ENCODE results near the gene LRRC55. TPM values are rescaled to one million over a fixed set of nuclear protein-coding genes. Genes with fewer than 3 reads are reported as not detected.

LRRC55 gene, protein sequence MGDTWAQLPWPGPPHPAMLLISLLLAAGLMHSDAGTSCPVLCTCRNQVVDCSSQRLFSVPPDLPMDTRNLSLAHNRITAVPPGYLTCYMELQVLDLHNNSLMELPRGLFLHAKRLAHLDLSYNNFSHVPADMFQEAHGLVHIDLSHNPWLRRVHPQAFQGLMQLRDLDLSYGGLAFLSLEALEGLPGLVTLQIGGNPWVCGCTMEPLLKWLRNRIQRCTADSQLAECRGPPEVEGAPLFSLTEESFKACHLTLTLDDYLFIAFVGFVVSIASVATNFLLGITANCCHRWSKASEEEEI
- not detected for total RNA-seq

DNA sequence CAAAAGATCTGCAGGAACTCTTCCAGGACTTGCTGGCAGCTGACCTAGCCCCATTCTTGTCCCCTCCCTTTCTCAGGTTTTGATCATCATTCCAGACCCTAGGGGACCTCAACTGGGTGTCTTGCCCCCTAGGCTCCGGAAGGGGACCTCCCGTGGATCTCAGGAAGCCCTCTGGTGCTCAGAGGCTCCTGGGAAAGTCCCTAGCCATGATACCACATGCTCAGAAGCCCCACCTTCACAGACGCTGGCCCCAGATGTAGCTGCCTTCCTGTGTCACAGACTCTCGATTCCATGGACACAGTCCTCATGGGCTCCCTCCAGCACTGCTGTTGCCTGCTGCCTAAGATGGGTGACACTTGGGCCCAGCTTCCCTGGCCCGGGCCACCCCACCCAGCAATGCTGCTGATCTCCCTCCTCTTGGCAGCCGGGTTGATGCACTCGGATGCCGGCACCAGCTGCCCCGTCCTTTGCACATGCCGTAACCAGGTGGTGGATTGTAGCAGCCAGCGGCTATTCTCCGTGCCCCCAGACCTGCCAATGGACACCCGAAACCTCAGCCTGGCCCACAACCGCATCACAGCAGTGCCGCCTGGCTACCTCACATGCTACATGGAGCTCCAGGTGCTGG, at the start of gene LRRC55:
Gene LRRC55 (plus strand): TSS at position 276 of the 628 bp plus-strand sequence. CDS start 70 bp downstream, at position 346.
- ATAC-seq (no peak), DNase-seq (no peak)
- H3K9me3 ChIP-seq = no peaks in the 10 kb centered on the region
- no peak for TF ChIP-seq POLR2A (IDR thresholded peaks at IDR 0.05)
- TF ChIP-seq, protein P1, sequence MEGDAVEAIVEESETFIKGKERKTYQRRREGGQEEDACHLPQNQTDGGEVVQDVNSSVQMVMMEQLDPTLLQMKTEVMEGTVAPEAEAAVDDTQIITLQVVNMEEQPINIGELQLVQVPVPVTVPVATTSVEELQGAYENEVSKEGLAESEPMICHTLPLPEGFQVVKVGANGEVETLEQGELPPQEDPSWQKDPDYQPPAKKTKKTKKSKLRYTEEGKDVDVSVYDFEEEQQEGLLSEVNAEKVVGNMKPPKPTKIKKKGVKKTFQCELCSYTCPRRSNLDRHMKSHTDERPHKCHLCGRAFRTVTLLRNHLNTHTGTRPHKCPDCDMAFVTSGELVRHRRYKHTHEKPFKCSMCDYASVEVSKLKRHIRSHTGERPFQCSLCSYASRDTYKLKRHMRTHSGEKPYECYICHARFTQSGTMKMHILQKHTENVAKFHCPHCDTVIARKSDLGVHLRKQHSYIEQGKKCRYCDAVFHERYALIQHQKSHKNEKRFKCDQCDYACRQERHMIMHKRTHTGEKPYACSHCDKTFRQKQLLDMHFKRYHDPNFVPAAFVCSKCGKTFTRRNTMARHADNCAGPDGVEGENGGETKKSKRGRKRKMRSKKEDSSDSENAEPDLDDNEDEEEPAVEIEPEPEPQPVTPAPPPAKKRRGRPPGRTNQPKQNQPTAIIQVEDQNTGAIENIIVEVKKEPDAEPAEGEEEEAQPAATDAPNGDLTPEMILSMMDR (IDR thresholded peaks at IDR 0.05) = no peak
- no peaks in the 10 kb centered on the region for H3K27me3 ChIP-seq
- no peak within 1 kb of the TSS for H3K27ac ChIP-seq
- H3K4me1 ChIP-seq = peaks cover 5% of the 10 kb centered on the region
- intact Hi-C loops (cut with DNase I) = no loop called here
- H3K4me3 ChIP-seq = no peak within 1 kb of the TSS
- WGBS, 2 donors = 76 to 77% methylated on average over 15 of the region's 15 CpGs
- H3K36me3 ChIP-seq (replicated peaks in 1 of 2; ENCODE audit: insufficient read depth in 1 of 2, low read depth in 2 of 2) = no peaks in the 10 kb centered on the region

- Histone ChIP-seq H3K4me3 (no peak overlapping the region), H3K36me3 (replicated peaks in 1 of 2; ENCODE audit: insufficient read depth in 1 of 2, low read depth in 2 of 2) (no peaks in the 10 kb centered on the region), H3K4me1 (no peaks in the 10 kb centered on the region), H3K27ac (no peak overlapping the region), H3K9me3 (no peaks in the 10 kb centered on the region), H3K27me3 (no peaks in the 10 kb centered on the region)
- ATAC-seq = no peak
- intact Hi-C loops (cut with DNase I) = no loop called here
- WGBS, 2 donors = 65 to 73% methylated on average over 3 of the region's 3 CpGs
- no peak for TF ChIP-seq POLR2A (IDR thresholded peaks at IDR 0.05)
- TF ChIP-seq, protein P1 (IDR thresholded peaks at IDR 0.05) = no peak
- DNase-seq = no peak
Measured at GRCh38 chr11:57133366-57134038, 48.3 kb upstream of the LRRC55 start.

DNA sequence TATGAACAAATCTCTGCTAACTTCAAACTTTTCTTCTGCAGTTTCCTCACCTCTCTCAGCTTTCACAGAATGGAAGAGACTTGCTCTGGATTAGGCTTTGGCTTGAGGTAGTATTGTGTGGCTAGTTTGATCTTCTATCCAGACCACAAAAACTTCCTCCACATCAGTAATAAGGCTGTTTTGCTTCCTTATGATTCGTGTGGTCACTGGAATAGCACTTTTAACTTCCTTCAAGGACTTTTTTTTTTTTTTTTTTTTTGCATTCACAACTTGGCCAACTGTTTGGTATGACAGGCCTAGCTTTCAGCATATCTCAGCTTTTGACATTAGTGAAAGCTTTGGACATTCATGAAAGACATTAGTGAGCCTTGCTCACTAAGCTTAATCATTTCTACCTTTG, 47.5 kb upstream of the LRRC55 start:
- H3K4me3 ChIP-seq = no peak overlapping the region
- no peak for DNase-seq
- H3K36me3 ChIP-seq (replicated peaks in 1 of 2; ENCODE audit: insufficient read depth in 1 of 2, low read depth in 2 of 2) = no peaks in the 10 kb centered on the region
- ATAC-seq = no peak
- no peaks in the 10 kb centered on the region for H3K27me3 ChIP-seq
- H3K4me1 ChIP-seq = no peaks in the 10 kb centered on the region
- intact Hi-C loops (cut with DNase I) = no loop called here
- WGBS, 2 donors = 40 to 52% methylated on average over 1 of the region's 1 CpG
- no peaks in the 10 kb centered on the region for H3K9me3 ChIP-seq
- no peak overlapping the region for H3K27ac ChIP-seq
- TF ChIP-seq POLR2A (IDR thresholded peaks at IDR 0.05) = no peak
- TF ChIP-seq, protein P1 (IDR thresholded peaks at IDR 0.05) = no peak

GRCh38 chr11:57135020-57135751, 46.6 kb upstream of the LRRC55 start:
- intact Hi-C loops (cut with DNase I) = no loop called here
- WGBS, 2 donors = 91 to 95% methylated on average over 3 of the region's 3 CpGs

More at GRCh38 chr11:57135020-57135751, 46.6 kb upstream of the LRRC55 start:
- no peaks in the 10 kb centered on the region for H3K9me3 ChIP-seq
- H3K4me1 ChIP-seq = no peaks in the 10 kb centered on the region
- H3K4me3 ChIP-seq = no peak overlapping the region
- no peak for TF ChIP-seq POLR2A (IDR thresholded peaks at IDR 0.05)
- TF ChIP-seq, protein P1 (IDR thresholded peaks at IDR 0.05) = no peak
- H3K27me3 ChIP-seq = no peaks in the 10 kb centered on the region
- no peak for DNase-seq
- no peak for ATAC-seq
- H3K27ac ChIP-seq = no peak overlapping the region
- no peaks in the 10 kb centered on the region for H3K36me3 ChIP-seq (replicated peaks in 1 of 2; ENCODE audit: insufficient read depth in 1 of 2, low read depth in 2 of 2)
